HG03378 (cell line): ENCODE results near the gene BBS2.

Experiments used
- ATAC-seq: cut with Tn5 transposase; IDR thresholded peaks from one replicate; pipeline ENCODE4 v1.9.1; 2021; ENCODE audit warnings: mild to moderate bottlenecking, moderate library complexity; ENCODE audit not compliant: unreplicated experiment

Gene BBS2, protein sequence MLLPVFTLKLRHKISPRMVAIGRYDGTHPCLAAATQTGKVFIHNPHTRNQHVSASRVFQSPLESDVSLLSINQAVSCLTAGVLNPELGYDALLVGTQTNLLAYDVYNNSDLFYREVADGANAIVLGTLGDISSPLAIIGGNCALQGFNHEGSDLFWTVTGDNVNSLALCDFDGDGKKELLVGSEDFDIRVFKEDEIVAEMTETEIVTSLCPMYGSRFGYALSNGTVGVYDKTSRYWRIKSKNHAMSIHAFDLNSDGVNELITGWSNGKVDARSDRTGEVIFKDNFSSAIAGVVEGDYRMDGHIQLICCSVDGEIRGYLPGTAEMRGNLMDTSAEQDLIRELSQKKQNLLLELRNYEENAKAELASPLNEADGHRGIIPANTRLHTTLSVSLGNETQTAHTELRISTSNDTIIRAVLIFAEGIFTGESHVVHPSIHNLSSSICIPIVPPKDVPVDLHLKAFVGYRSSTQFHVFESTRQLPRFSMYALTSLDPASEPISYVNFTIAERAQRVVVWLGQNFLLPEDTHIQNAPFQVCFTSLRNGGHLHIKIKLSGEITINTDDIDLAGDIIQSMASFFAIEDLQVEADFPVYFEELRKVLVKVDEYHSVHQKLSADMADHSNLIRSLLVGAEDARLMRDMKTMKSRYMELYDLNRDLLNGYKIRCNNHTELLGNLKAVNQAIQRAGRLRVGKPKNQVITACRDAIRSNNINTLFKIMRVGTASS

DNA sequence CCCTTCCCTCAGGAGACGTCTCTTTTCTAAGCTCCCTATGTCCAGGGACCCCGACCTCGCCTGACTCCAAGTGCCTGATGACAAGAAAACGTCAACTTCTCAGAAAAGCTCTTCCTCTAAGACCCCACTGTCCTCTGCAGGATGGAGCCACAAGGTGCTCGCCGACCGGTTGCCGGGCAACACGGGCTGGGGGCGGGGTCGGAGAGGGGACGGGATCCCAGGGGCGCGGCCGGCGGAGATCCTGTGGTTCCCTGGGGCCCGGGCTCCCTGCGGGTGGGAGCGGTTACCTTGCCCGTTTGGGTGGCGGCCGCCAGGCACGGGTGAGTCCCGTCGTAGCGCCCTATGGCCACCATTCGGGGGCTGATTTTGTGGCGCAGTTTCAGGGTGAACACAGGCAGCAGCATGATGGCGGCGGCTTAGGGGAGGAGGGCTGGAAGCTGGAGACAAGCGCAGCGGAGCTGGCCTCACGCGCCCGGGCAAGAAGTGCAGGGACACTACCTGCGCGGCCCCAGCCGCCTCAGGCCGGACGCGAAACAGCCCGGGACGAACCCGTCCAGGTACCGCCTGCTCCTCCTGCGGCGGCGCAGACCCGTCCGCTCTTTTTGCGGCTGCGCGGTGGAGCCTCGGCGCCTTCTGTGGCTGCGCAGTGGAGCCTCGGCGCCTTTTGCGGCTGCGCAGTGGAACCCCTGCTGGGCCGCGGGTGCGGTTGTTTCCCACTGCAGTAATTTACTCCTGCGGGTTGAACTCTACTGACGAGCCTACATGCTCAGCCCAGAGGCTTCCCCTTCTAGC lies at the start of gene BBS2:
TSS of gene BBS2 (minus strand) at position 566 of the 792 bp plus-strand sequence. CDS start at position 404, 162 bp downstream.
- ATAC-seq = peak; percentile 61

DNA sequence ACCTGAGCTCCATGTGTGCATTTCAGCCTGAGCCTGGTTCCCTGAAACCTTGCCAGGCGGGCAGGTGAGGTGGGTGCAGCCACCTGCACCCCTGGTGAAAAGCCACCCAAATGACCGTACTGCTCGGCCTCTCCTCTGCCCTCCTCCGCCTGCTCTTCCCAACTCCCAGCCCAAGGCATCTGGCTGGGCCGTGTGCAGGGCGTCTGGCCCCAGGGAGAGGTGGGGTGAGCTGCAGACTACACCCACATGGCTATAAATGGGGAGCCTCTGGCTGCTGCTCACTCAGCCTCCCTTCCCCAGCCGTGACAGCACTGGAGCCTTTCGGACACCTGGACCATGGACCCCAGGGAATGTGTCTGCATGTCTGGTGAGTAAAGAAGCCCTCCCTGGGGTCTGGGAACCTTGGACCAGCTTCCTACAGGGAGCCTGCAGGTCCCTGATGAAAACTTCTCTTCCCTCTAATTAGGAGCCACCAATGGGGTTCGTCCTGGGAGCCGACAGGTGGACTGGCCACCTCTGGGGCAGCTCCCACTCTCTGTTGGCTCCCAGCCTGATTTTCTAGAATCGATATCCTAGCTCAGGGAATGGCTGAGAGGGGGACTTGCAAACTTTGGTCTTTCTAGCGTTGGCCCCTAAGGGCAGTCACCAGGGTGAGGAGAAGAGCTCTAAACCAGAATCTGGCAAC lies 45.1 kb upstream of the BBS2 start, which contains the start of gene MT4:
TSS of gene MT4 (plus strand) at position 281 of the 685 bp plus-strand sequence. CDS start at position 337, 56 bp downstream.
- ATAC-seq = no peak

DNA sequence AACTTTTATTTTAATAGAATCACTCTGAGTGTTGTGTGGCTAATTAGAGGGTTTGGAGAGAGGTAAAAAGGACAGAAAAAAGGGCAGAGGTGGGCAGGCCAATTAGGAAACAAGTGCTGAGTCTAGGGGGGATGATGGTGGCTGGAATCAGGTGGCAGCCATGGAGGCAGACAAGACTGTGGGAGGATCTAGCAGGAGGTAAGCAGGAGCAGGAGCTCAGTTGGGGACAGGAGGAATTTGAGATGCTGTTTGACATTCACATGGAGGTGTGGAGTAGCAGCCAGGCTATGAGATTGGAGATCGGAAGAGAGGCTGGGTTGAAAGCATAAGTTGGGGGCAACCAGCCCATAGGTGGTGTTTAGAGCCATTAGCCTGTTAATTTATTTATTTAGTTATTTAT lies 41.3 kb upstream of the BBS2 start:
- ATAC-seq = no peak

DNA sequence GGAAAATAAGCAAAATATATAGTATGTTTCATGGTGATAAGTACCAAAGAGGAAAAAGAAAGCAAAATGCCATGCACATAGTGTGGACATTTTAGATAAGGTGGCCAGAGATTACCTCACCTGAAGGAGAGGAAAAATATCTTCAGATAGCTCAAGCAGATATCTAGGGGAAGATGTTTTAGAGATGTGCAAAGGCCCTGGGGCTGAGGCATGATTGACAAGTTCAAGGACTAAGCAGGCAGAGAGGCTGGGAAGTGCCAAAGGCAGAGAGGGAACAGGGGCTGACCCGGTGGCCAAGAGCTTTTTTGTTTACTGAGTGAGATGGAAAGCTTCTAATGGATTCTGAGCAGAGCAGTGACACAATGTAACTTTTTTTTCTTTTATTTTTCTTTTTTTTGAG lies 40.6 kb upstream of the BBS2 start:
- ATAC-seq = no peak

DNA sequence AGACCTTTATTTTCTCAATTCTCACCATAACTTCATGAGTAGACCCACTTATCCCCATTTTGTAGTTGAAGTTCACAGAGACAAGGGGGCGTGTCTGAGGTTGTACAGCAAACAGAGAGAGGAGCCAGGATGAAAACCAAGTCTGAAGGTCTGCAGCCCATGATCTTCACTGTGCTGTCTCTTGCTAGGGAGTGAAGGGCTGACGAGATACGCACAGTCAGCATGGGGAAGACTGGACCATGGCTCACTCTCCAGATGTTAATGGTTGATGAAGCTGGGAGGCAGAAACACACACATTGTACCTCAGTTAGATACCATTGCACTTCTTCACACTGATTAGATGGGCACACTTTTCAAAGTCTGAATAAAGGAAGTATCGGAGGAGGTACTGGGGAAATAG lies 39.3 kb upstream of the BBS2 start:
- ATAC-seq = no peak

DNA sequence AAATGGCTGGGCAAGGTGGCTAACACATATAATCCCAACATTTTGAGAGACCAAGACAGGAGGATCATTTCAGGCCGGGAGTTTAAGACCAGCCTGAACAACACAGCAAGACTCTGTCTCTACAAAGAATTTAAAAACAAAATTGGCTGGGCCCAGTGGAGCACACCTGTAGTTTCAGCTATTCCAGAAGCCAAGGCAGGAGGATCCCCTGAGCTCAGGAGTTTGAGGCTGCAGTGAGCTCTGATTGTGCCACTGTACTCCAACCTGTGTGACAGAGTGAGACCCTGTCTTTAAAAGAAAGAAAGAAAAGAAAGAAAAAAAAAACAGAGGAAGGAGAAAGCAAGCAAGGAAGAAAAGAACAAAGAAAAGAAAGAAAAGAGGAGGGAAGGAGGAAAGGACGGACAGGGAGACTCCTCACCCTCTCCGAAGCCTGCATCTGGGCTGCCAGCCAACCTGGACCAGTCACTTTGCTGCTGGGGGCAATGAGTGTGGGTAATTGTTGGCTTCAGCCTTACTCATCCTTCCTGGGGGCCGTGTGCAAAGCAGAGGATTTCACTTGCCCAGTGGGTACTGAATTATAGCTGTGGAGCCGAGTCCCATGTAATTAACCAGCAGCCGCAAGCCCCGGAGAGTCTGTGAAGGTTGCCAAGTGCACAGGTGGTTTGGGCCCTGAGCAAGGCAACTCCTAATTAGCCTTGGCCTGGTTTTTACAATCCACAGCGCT lies 38.4 kb upstream of the BBS2 start:
- ATAC-seq = no peak

DNA sequence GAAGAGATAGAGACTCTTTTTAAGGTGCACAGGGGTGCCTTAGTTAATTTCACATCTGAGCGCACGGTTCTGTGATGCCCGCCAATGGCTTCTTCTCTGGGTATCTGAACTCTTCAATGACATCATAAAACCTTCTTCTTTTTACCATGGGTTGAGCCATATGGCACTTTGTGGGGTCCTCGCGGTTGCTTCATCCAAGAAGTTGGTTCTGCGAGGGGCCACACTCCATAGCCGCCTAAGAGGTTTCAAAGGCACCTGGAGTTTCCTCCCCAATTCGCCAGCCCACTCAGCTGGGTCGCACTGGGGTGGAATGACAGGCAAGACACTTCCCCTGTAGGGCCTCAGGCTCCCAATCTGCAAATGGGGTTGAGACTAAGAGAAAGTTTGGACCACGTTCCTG lies 34.6 kb upstream of the BBS2 start:
- ATAC-seq = no peak

DNA sequence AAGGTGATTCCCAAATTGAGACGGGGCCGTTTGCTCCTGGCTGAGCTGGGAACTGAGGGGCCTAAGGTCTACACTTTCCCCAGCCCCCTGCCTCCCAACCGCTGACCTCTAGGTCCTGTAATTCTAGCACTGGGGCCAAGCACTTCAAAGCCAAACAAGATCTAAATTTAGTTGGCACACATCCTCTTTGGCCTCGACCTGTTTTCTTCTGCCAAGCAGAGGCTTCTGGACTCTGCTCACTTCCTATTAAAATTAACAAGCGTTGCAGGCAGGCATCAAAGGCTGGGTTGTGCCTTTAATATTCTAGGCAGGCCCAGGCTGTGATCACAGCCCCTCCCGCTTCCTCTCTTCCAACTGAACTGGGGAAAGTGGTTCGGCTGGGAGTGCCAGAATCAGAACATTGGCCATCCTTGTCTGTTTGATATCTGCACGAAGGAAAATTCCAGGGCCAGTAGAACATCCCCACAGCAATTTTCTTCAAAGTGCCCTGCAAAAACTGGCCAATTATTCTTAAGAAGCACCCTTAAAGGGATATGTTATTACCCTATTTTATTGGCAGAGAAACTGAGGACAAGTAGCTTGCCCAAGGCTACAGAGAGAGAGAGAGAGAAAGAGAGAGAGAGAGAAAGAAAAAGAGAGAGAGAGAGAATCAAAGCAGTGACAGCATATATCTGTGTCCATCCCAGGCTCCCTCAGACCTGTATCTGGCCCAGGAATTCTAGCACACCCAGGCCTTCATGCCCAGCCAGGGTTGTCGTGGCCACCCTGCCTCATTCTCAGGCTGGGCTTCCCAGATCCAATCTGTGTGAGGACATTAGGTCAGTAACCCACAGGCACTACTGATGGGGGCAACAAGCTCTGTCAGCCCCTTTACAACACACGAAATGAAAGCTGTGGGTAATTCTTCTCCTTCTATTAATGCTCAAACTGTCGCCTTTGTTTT lies 32.2 kb upstream of the BBS2 start:
- no peak for ATAC-seq

DNA sequence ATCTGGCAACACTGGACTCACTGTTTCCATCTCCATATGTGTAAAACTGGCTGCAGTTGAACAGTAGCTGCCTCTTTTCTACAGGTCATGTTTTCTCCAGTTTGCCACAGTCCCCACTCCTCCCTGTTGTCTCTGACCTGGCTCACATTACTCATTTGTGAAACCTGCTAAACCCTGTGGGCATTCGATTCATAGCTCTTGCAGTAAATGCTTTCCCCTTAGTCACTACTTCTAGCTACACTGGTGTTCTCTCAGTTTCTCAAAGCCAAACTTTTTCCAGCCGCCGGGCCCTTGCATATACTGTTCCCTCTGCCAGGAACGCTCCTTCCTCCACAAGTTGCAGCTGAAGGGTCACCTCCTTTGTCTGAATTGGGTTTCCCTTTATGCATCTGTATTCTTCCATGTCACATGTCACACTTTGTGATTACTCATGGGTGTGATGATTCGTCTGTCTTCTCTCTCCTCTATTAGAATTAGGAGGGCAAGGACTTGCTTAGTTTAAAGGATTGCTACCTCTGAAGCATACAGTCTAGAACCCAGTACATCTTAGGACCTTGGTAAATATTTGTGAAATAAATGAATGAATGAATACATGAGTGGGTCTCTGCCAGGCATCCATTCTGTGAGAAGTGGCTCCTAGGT lies 30.0 kb upstream of the BBS2 start:
- ATAC-seq = no peak

DNA sequence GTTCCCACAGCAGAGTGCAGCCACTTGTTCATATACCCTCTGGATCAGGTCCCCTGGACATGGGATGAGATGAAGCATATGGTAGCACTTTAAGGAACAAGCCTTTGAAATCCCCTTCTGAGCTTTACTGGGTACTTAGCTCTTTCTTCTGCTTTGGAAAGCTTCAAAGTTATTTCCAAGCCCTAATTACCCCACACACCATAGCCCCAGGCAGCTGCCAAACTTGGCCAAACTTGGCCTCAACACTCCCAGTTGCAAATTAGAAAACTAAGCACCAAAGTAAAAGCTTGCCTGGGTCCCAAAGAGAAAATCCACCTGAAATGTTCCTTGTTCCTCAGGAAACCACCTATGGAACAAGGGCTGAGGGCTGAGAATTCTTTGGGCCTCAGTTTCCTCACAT lies 29.3 kb upstream of the BBS2 start:
- no peak for ATAC-seq

DNA sequence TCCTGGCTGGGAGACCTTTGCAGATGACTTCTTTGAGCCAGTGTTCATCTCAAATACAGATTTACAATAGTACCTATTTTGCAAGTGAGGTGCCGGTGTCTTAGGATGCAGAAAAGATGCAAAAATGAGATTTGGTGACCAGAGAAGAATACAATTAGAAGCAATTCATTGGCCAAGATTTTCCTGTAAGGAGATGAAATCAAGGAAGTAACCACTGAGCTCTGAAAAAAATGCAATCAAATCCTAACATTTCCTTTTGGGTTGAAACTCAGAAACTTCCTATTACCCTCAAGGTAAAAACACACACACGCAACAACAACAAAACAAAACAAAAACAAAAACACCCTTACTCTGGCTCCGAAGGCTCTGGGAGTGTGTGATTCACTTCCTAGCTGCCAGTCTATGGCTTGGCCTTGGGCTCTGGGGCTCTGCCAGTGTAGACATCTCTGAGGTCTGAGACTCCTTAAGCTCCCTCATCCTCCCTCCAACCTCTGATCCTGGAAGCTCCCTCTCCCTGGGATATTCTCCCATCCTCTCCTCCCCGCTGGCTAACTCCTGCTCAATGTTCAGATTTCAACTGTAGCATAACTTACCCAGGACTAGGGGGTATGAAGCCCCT lies 28.2 kb upstream of the BBS2 start:
- ATAC-seq = no peak

DNA sequence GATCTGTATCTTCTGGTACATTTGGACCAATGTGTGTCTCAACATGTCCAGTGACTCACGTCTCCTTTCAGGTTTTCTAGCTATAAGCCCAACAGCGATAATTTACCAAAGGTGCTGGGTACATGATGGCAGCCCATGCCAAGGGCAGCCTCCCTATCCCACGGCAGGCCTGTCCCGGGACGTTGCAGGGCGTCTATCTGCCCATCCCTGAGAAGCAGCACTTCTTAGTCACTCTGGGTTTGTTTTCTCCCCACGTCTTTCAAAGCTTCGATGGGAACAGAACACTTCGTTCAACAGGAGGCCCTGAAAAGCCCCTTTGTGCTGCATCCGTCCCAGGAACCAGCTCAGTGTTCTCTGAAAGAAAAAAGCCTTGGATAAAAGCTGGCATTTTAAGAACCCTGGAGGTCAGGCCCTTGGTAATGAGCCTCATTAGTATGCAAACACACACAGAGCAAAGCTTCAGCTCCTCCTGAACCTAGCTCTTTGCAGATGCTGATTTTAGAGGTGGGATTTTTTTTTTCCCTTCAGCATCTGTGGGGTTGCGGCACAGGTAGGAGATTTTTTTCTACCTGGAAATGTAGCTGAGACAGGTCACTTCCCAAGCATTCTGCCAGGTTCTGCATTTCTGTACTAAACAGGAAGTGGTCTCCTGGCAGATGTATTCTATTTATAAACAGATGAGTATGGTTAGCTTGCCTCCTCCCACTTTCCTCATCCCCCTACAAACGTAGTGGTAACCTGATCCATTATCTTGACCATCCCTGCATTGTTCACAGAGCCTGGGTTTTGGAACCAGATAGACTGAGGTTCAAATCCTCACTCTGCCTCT lies 27.5 kb upstream of the BBS2 start:
- ATAC-seq = no peak

DNA sequence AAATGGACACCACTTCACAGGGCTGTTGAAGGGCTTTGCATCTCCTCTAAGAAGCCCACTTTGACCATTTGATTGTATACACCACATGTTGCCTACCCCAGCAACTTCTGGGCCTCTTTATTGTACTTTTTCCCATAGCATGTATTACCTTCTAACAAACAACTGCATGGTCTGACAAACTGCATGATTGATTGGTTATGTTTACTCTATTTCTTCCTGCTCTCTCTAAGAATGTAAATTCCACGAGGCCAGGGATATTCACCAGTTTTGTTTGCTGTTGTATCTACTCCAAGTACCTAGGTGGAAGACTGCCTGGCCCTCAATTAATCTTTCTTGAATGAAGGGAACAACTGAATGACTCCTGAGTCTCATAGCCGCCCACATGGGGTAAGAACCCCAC lies 22.2 kb upstream of the BBS2 start:
- no peak for ATAC-seq

DNA sequence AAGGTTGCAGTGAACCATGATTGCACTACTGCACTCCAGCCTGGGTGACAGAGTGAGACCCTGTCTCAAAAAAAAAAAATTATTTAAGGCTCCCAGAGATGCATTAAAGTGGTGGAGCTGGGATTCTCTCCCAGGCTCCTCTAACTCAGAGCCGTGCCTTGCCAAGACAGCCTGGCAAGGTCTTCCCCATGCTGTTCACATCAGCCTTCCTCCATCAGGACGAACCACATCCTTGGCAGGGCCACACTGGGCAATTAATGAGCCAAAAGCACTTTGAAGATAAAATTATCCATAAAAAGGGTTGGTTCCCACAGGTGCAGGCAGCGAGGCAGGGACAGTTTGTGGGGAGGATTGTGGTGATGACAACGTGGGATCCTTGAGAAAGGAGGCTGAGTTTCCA lies 19.8 kb upstream of the BBS2 start:
- ATAC-seq = no peak

DNA sequence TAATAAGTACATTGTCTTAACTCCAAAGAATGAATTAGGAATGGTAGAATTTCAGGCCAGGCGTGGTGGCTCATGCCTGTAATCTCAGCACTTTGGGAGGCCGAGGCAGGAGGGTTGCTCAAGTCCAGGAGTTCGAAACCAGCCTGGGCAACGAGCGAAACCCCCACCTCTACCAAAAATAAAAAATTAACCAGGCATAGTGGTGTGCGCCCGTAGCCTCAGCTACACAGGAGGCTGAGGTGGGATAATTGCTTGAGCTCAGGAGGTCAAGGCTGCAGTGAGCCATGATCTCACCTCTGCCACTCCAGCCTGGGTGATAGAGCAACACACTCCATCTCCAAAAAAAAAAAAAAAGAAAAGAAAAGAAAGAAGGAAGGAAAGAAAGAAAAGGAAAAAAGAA lies 18.5 kb upstream of the BBS2 start:
- no peak for ATAC-seq

DNA sequence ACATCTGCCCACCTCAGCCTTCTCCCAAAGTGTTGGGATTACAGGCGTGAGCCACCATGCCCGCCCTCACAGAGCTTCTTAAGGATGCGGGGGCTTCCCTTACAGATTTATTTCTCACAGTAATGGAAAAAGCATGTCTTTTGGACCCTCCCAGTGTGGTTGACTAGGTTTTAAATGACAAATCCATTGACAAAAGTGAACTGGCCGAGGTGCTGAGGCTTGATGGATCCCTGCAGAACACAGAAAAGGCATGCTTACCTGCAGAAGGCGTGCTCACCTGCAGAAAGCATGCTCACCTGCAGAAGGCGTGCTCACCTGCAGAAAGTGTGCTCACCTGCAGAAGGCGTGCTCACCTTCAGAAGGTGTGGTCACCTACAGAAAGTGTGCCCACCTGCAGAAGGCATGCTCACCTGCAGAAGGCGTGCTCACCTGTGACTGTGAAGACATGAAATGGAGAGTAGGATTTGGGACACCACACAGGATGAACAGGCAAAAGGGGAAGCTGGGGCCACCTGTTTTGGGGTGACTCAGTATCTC lies 15.1 kb upstream of the BBS2 start:
- ATAC-seq = no peak

DNA sequence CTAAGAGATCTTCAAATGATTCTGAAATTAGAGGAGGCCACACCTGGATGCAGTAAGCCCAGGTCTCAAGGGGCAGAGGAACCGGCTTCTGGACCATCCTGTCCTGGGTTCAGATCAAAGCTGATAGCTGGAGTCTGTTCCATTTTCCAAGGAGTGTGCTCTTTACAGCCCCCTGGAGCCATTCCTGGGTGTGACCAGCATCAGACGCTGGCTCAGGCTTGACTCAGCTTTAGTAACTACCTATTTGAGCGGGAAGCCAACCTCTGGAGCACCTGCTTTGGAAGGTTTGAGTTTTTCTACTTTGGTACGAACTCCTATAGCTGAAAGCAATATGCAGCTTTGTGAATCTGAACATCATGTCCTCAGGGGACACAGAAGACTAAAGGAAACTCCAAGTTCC lies 12.9 kb upstream of the BBS2 start:
- ATAC-seq = no peak
